ENCODE results near the gene AUP1. TPM values are rescaled to one million over a fixed set of nuclear protein-coding genes. Genes with fewer than 3 reads are reported as not detected.

AUP1 gene
- total RNA-seq, 1 donor from 2014 or later, result 178 TPM

DNA sequence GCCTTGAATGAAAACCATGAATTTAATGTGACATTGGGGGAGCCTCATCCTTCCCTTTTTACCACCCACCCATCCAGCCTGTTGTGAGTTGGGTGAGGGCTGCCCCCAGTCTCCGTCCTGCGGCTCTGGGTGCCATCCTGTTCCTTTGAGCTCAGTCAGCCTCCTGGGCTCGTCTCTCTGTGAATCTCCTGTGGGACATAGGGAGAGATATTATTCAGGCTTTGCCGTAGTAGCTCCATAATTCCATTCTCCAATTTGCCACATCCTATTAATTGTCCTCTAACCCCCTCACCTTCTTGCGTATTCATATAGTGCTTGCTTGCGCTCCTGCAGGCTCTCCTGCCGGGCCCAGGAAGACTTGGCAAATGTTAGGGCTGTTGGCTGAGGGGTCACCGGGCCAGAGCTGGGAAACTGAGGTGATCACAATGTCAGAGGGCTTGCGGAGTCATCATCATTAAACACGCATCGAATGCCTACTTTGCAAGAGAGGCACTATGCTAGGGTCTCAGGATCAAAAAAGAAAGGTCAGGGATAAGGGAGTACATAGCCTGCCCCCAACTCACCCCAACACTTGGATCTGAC, 2.8 kb downstream of the AUP1 start:
- intact Hi-C loops (cut with micrococcal nuclease), result no loop called here

DNA sequence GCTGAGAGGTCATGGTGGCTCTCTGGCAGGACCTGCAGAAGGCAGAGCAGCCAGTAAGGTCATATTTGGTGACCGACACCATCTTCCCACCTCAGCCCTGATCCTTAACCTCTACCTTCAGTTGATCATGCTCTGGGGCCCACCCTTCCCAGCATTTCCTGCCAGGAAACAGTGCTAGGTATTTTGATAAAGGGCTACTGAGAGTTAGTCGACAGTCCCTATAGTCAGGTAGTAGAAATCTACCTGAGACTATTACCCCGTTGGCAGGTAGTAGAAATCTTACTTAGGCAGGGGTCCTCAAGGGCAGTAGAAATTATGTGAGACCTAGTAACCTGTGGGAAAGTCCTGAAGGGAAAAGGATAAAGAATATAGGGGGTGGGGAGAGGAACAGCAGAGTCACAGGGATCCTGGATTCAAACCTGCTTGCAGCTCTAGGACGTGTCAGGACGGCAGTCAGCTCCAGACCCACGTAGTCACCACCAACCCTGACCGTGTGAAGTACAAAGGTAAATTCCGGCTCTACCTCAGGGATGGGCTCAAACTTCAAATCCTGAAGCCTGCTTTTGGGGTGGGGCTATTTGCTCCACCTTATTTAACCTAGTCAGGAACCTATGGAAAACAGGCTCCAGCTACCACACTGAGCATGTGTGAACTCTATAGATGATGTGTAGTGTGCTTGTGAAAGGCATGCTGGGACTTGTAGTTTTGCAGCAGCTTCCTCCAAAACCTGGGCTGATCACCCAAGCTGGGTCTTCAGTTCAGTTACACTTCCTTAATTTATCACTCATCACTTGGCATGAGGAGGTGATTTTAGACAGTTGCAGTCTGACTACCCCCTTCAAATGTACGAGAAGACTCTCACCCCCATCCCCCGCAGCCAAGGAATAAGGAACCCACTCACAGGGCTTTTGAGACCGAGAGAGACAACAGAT, 3.5 kb downstream of the AUP1 start, which contains the start of gene DQX1:
DQX1 (minus strand) TSS at position 515 of the 932 bp plus-strand sequence; CDS start at position 13, 502 bp downstream.
- Mint-ChIP-seq H3K4me1 (ENCODE audit: low read depth) (peaks cover 45% of the 10 kb centered on the region), H3K4me3 (peak within 1 kb of the TSS; percentile 99), H3K9me3 (no peaks in the 10 kb centered on the region), H3K36me3 (ENCODE audit: low read depth) (peaks cover 39% of the 10 kb centered on the region), H3K27ac (peak within 1 kb of the TSS; percentile 64), H3K27me3 (ENCODE audit: insufficient read depth) (peaks cover 2% of the 10 kb centered on the region)
- DNase-seq (ENCODE audit: low spot score), result no peak
- intact Hi-C loops (cut with micrococcal nuclease), result no loop called here

More for the DNA sequence above, 2.8 kb downstream of the AUP1 start:
- Mint-ChIP-seq H3K36me3 (ENCODE audit: low read depth) (peaks cover 44% of the 10 kb centered on the region), H3K27me3 (ENCODE audit: insufficient read depth) (no peaks in the 10 kb centered on the region), H3K4me3 (peak overlapping the region; percentile 99), H3K27ac (no peak overlapping the region), H3K9me3 (no peaks in the 10 kb centered on the region), H3K4me1 (ENCODE audit: low read depth) (peaks cover 52% of the 10 kb centered on the region)
- no peak for DNase-seq (ENCODE audit: low spot score)

DNA sequence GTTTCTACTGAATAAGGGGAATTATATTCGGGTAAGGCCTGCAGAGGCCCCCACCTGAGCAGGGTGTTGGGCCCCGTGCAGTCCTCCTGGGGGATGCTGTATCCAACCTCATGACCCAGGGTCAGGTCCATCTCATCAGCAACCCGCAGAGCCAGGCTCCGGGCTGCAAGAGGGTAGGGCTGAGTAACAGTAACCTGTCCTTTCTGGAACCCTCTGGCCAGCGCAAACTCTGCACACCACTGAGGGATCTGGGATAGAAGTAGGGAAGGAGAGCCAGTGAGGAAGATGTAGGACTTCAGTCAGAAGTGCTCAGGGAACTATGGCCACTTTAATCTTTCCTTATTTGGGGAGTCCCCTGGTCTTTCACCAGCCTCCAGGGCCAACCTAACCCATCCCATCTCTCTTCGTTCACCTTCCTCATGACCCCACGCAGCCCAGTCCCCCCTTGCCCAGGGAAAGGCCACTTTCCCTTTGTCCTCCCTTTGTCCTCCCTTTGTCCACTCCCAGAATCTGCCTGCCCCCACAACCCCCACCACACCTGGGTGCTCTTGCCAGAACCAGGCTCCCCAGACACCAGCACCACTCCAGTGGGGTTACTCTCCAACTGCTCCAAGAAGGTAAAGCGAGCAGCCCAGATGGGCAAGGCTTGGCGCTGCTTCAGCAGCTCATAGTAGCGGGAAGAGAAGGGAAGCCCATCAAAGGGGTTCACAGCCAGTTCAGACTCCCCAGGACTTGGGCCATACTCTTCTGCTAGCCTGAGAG, 4.4 kb downstream of the AUP1 start:
- Mint-ChIP-seq H3K9me3 (no peaks in the 10 kb centered on the region), H3K27me3 (ENCODE audit: insufficient read depth) (peaks cover 7% of the 10 kb centered on the region), H3K27ac (no peak overlapping the region), H3K36me3 (ENCODE audit: low read depth) (peaks cover 37% of the 10 kb centered on the region), H3K4me3 (no peak overlapping the region), H3K4me1 (ENCODE audit: low read depth) (peaks cover 39% of the 10 kb centered on the region)
- intact Hi-C loops (cut with micrococcal nuclease), result no loop called here
- DNase-seq (ENCODE audit: low spot score), result no peak

DNA sequence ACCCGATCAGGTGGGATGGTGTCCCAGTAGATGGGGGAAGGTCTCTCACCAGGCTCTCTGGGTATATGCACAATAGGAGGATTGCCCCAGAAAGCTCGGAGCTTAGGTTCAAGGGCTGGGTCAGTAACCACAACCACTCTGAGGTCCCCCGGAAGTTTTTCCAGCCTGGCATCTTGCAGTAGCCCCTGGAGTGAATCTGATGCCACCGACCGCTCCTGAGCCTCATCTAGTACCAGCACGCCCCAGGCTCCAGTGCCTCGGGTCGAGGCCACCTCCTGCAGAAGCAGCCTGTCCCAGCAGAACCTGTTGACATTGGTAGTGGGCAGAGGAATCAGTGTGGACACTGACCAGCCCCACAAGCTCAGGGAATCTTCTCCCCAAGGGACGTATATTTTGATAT, 5.5 kb downstream of the AUP1 start:
- DNase-seq (ENCODE audit: low spot score), result no peak
- no peak overlapping the region for H3K27ac Mint-ChIP-seq
- H3K36me3 Mint-ChIP-seq (ENCODE audit: low read depth), result peaks cover 36% of the 10 kb centered on the region
- H3K4me3 Mint-ChIP-seq, result no peak overlapping the region
- peaks cover 9% of the 10 kb centered on the region for H3K27me3 Mint-ChIP-seq (ENCODE audit: insufficient read depth)
- no peaks in the 10 kb centered on the region for H3K9me3 Mint-ChIP-seq
- peaks cover 39% of the 10 kb centered on the region for H3K4me1 Mint-ChIP-seq (ENCODE audit: low read depth)
- intact Hi-C loops (cut with micrococcal nuclease), result no loop called here

DNA sequence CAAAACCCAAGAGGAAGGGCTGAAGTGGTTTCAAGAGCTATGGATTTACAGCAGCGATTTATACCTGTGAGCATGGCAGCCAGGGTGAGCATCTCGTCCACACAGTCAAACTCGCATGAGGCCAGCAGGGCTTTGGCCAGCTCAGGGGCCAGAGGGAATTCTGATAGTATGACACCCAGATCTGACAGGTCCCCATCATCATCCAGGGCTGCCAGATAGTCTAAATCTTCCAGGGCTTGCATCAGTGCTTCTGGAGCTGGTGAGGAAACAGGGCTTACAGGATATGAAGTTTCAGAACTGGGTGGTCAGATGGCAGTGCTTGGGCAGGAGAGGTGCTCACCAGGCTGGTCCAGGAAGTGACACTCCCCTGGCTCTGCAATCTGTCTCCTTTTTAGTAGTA, 7.0 kb downstream of the AUP1 start:
- no peak for DNase-seq (ENCODE audit: low spot score)
- no peak overlapping the region for H3K4me3 Mint-ChIP-seq

DNA sequence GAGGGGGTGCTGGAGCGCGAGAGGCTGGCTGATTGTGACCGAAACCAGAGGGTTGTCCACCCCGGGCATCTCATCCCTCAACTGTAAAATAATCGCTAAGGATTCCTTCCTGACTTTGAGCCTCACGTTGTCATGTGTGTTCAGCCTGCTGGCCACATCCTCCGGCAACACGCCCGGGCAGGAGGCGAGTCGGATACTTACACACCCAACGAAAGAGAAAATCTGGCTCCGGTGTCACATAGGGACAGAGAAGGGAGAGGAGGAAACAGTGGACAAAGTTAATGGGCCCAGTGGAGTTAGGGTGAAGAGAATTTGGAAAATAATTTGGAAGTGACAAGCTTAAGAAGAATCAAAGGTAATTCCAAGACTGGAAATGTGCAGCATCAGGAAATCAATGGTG, 12.9 kb downstream of the AUP1 start:
- DNase-seq (ENCODE audit: low spot score), result no peak
- Mint-ChIP-seq H3K9me3 (no peaks in the 10 kb centered on the region), H3K4me1 (ENCODE audit: low read depth) (peaks cover 16% of the 10 kb centered on the region), H3K4me3 (peak overlapping the region; percentile 81), H3K27me3 (ENCODE audit: insufficient read depth) (peaks cover 61% of the 10 kb centered on the region), H3K36me3 (ENCODE audit: low read depth) (peaks cover 12% of the 10 kb centered on the region), H3K27ac (no peak overlapping the region)
- intact Hi-C loops (cut with micrococcal nuclease), result loop anchor here (1.0 kb wide), 2 partner anchors 9 to 13 kb away; partner anchors contain the start of genes AUP1, HTRA2 and PCGF1

More for the DNA sequence above, 7.0 kb downstream of the AUP1 start:
- Mint-ChIP-seq H3K9me3 (no peaks in the 10 kb centered on the region), H3K36me3 (ENCODE audit: low read depth) (peaks cover 27% of the 10 kb centered on the region), H3K27me3 (ENCODE audit: insufficient read depth) (peaks cover 24% of the 10 kb centered on the region), H3K27ac (no peak overlapping the region), H3K4me1 (ENCODE audit: low read depth) (peaks cover 27% of the 10 kb centered on the region)
- intact Hi-C loops (cut with micrococcal nuclease), result no loop called here

DNA sequence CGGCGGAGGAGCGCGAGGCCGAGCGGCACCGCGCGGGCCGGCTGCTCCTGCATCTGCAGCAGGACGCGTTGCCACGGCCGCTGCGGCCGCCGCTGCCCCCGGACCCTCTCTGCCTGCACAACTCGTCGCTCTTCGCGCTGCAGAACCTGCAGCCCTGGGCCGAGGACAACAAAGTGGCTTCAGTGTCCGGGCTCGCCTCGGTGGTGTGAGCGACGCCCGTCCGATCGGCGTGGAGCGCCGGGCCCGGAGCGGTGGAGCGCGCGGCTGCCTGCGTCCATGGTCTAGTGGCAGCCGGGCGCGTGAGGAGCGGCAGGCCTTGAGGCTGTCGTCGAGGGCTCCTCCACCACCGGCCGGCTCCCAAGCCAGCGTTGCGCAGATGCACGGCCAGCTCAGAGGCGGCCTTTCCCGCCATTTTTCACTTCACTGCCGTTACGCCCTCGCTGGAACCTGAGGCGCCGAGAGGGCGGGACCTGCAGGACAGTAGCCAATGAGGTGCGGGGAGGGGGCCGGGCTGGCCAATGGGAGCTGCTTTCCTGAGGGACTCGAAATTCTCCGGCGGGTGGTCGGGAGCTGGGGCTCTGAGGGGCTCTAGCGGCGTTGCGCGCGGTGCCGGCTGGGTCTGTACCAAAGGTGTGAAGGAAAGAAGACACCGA, 13.4 kb downstream of the AUP1 start:
- H3K36me3 Mint-ChIP-seq (ENCODE audit: low read depth), result peaks cover 12% of the 10 kb centered on the region
- H3K27ac Mint-ChIP-seq, result no peak overlapping the region
- intact Hi-C loops (cut with micrococcal nuclease), result loop anchor here (1.0 kb wide), 2 partner anchors 9 to 13 kb away; partner anchors contain the start of genes AUP1, HTRA2 and PCGF1
- peak; percentile 72 for DNase-seq (ENCODE audit: low spot score)
- peaks cover 65% of the 10 kb centered on the region for H3K27me3 Mint-ChIP-seq (ENCODE audit: insufficient read depth)
- H3K4me3 Mint-ChIP-seq, result peak overlapping the region; percentile 81
- peaks cover 16% of the 10 kb centered on the region for H3K4me1 Mint-ChIP-seq (ENCODE audit: low read depth)
- H3K9me3 Mint-ChIP-seq, result no peaks in the 10 kb centered on the region

DNA sequence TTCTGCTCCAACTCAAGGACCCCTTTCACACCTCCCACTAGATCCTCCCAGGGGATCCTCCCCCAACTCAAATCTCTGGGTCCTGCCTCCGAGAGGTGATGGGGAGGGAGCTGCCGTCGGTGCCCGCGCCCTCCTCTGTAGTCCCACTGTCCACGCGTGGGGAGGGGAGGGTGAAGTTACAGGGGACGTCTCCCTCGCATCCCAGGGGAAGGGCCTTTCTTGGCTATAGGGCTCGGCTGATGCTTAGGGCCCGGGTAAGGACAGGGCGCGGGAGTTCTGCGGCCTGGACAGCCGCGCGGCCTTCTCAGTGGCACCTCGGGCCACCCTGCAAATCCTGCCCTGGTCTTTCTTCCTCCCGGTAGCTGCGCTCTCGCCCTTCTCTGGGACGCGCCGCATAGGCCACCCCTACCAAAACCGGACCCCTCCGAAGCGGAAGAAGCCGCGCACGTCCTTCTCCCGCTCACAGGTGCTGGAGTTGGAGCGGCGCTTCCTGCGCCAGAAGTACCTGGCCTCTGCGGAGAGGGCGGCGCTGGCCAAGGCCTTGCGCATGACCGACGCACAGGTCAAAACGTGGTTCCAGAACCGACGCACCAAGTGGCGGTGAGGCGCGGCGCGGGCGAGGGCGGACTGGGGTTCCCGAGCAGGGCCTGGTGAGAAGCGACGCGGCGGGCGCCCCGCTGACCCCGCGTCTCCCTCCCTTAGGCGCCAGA, 14.1 kb downstream of the AUP1 start:
- Mint-ChIP-seq H3K4me3 (peak overlapping the region; percentile 77), H3K36me3 (ENCODE audit: low read depth) (peaks cover 12% of the 10 kb centered on the region), H3K4me1 (ENCODE audit: low read depth) (peaks cover 16% of the 10 kb centered on the region), H3K27me3 (ENCODE audit: insufficient read depth) (peaks cover 66% of the 10 kb centered on the region), H3K9me3 (no peaks in the 10 kb centered on the region), H3K27ac (peak overlapping the region; percentile 49)
- intact Hi-C loops (cut with micrococcal nuclease), result no loop called here
- no peak for DNase-seq (ENCODE audit: low spot score)

DNA sequence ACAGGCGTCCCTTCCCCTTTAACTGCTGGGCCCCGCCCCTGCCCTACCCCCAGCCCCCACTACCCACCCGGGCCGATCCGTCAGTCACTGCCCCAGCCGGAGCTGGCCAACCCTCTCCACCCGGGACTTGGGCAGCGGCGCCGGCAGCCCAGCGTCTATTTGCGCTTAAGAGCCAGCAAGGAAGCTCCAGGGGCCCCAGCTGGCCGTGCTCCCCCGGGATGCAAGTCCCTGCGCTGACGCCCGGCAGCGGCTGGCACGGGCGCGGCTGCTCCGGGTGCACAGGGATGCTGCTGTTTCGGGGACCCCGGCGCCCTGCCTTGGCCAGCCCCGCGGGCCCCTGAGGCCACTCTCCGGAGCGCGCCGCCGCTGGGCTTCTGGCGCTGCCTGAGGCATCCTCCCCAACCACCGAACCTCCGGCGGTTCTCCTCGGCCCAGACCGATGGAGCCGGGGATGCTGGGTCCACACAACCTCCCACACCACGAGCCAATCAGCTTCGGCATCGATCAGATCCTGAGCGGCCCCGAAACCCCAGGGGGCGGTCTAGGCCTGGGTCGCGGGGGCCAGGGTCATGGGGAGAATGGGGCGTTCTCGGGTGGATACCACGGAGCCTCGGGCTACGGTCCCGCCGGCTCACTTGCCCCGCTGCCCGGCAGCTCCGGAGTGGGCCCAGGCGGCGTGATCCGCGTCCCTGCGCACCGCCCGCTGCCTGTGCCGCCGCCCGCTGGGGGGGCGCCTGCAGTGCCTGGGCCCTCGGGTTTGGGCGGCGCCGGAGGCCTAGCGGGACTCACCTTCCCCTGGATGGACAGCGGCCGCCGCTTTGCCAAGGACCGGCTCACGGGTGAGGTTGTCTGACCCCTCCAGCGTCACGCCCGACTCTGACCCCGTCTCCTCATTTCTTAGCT, 14.9 kb downstream of the AUP1 start, which contains the start of gene TLX2:
TLX2 (plus strand) TSS at position 83 of the 903 bp plus-strand sequence; CDS start at position 440, 357 bp downstream.
- Mint-ChIP-seq H3K27me3 (ENCODE audit: insufficient read depth) (peaks cover 63% of the 10 kb centered on the region), H3K9me3 (no peaks in the 10 kb centered on the region), H3K4me3 (peak within 1 kb of the TSS; percentile 77), H3K36me3 (ENCODE audit: low read depth) (peaks cover 10% of the 10 kb centered on the region), H3K4me1 (ENCODE audit: low read depth) (peaks cover 16% of the 10 kb centered on the region), H3K27ac (peak within 1 kb of the TSS; percentile 49)
- no peak for DNase-seq (ENCODE audit: low spot score)
- intact Hi-C loops (cut with micrococcal nuclease), result loop anchor here (1.0 kb wide), 1 partner anchor 16 kb away; no protein-coding TSS in a partner anchor

DNA sequence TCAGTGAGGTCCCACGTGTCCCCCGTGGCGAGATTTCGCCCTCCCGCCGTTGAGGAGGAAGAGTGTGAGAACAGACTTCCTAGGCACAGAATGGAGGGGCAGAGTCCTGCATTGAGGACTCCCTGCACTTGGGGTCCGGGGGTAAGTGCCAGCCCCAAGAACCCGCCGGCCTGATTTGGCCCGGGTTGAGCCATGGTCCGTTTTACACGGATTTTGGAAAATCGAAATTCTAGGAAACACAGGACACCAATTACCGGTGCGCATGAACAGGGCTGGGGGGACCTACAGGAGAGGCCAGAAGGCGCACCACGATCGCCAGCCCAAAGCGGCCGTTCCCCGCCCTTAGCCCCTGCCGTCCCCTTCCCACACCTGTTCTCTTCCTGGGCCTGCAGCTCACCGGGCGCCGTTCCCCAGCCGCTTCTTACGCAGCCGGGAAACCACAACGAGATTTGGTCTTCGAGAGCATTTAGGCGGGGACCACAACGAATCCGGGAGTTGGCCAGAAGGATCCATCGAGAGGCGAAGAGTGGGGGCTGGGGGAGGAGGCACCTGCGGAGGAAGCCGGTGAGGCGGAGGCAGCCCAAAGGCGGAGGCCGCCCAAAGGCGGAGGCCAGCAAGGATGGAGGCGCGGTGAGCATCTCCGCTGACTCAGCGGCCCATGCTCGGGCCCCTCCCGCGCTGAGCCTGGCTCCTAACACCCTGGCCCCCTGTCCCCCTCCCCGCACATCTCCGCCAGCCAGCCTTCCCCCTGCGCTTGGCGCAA, 15.7 kb downstream of the AUP1 start:
- peaks cover 60% of the 10 kb centered on the region for H3K27me3 Mint-ChIP-seq (ENCODE audit: insufficient read depth)
- DNase-seq (ENCODE audit: low spot score), result peak; percentile 34

More for the DNA sequence above, 15.7 kb downstream of the AUP1 start:
- no peak overlapping the region for H3K27ac Mint-ChIP-seq
- H3K36me3 Mint-ChIP-seq (ENCODE audit: low read depth), result peaks cover 10% of the 10 kb centered on the region
- H3K4me1 Mint-ChIP-seq (ENCODE audit: low read depth), result peaks cover 18% of the 10 kb centered on the region
- intact Hi-C loops (cut with micrococcal nuclease), result loop anchor here (1.0 kb wide), 1 partner anchor 15 kb away; no protein-coding TSS in a partner anchor
- no peaks in the 10 kb centered on the region for H3K9me3 Mint-ChIP-seq
- peak overlapping the region; percentile 66 for H3K4me3 Mint-ChIP-seq
